HCT116 (cell line): ENCODE measurements around the gene WHRN.

ENCODE experiments used
- CTCF ChIP-seq, 3 experiments: fragments of 200-600 bp in 1 of 3; sonication (generic) in 1 of 3; IDR thresholded peaks in 2 of 3; conservative IDR thresholded peaks in 1 of 3; 2 replicates each; pipeline ENCODE4 v1.5.1; 2012 to 2017; ENCODE audit warnings: low read depth in 2 of 3, low read length in 2 of 3, antibody characterized with exemption in 1 of 3, borderline replicate concordance in 1 of 3, control low read depth in 1 of 3, mild to moderate bottlenecking in 1 of 3, mixed read lengths in 1 of 3, mixed run types in 1 of 3, moderate library complexity in 1 of 3; ENCODE audit not compliant: insufficient read depth in 1 of 3
- ELF1 ChIP-seq: IDR thresholded peaks from 2 replicates; pipeline ENCODE4 v1.6.1; 2012; ENCODE audit warnings: low read depth, borderline replicate concordance
- EZH2 ChIP-seq: fragments of 200-600 bp; sonication (generic); IDR thresholded peaks from 2 replicates; pipeline ENCODE4 v1.6.1; 2017; ENCODE audit warnings: antibody characterized with exemption, mixed run types
- EZH2phosphoT487 ChIP-seq: fragments of 200-600 bp; IDR thresholded peaks from 2 replicates; pipeline ENCODE4 v1.6.1; 2018; ENCODE audit warnings: antibody characterized with exemption, borderline replicate concordance
- MAX ChIP-seq: IDR thresholded peaks from 2 replicates; pipeline ENCODE4 v1.6.1; 2012
- POLR2A ChIP-seq: IDR thresholded peaks from 2 replicates; pipeline ENCODE4 v1.7.0; 2011; ENCODE audit warnings: borderline replicate concordance; ENCODE audit not compliant: insufficient read depth, insufficient read length; ENCODE audit errors: extremely low read depth
- POLR2AphosphoS5 ChIP-seq: IDR thresholded peaks from 2 replicates; pipeline ENCODE4 v1.6.1; 2011; ENCODE audit warnings: mild to moderate bottlenecking, low read depth, low read length, moderate library complexity
- RAD21 ChIP-seq: IDR thresholded peaks from 2 replicates; pipeline ENCODE4 v1.6.1; 2012; ENCODE audit warnings: low read depth, mild to moderate bottlenecking
- SP1 ChIP-seq: IDR thresholded peaks from 2 replicates; pipeline ENCODE4 v1.6.1; 2012; ENCODE audit warnings: low read depth
- SRF ChIP-seq: IDR thresholded peaks from 2 replicates; pipeline ENCODE4 v1.6.1; 2012; ENCODE audit warnings: low read depth
- TCF7L2 ChIP-seq: IDR thresholded peaks from 2 replicates; pipeline ENCODE4 v1.7.0; 2011; ENCODE audit warnings: borderline replicate concordance, inconsistent platforms; ENCODE audit not compliant: insufficient read depth, insufficient read length; ENCODE audit errors: extremely low read depth
- YY1 ChIP-seq: IDR thresholded peaks from 2 replicates; pipeline ENCODE4 v1.6.1; 2011; ENCODE audit warnings: low read length, low read depth, moderate library complexity, mild to moderate bottlenecking; ENCODE audit not compliant: insufficient replicate concordance; ENCODE audit errors: extremely low read depth
- TF ChIP-seq, protein P1 (sequence below): IDR thresholded peaks from 2 replicates; pipeline ENCODE4 v1.6.1; 2012; ENCODE audit warnings: low read depth
- TF ChIP-seq, protein P2 (sequence below): IDR thresholded peaks from 2 replicates; pipeline ENCODE4 v1.6.1; 2011; ENCODE audit warnings: mild to moderate bottlenecking, low read length, moderate library complexity; ENCODE audit not compliant: insufficient replicate concordance; ENCODE audit errors: extremely low read depth

GRCh38 chr9:114437401-114437893 is 67.8 kb downstream of the WHRN start:
- TF ChIP-seq POLR2AphosphoS5 (no peak), CTCF (IDR thresholded peaks at IDR 0.05 in 2 of 3, conservative IDR thresholded peaks at IDR 0.05 in 1 of 3; ENCODE audit: borderline replicate concordance in 1 of 3, insufficient read depth in 1 of 3, low read depth in 2 of 3, low read length in 2 of 3) (no peak), SP1 (no peak), MAX (no peak), TCF7L2 (no peak), SRF (no peak), EZH2phosphoT487 (no peak), EZH2 (no peak), ELF1 (no peak), RAD21 (no peak), POLR2A (no peak), YY1 (no peak)
- TF ChIP-seq, protein P1, sequence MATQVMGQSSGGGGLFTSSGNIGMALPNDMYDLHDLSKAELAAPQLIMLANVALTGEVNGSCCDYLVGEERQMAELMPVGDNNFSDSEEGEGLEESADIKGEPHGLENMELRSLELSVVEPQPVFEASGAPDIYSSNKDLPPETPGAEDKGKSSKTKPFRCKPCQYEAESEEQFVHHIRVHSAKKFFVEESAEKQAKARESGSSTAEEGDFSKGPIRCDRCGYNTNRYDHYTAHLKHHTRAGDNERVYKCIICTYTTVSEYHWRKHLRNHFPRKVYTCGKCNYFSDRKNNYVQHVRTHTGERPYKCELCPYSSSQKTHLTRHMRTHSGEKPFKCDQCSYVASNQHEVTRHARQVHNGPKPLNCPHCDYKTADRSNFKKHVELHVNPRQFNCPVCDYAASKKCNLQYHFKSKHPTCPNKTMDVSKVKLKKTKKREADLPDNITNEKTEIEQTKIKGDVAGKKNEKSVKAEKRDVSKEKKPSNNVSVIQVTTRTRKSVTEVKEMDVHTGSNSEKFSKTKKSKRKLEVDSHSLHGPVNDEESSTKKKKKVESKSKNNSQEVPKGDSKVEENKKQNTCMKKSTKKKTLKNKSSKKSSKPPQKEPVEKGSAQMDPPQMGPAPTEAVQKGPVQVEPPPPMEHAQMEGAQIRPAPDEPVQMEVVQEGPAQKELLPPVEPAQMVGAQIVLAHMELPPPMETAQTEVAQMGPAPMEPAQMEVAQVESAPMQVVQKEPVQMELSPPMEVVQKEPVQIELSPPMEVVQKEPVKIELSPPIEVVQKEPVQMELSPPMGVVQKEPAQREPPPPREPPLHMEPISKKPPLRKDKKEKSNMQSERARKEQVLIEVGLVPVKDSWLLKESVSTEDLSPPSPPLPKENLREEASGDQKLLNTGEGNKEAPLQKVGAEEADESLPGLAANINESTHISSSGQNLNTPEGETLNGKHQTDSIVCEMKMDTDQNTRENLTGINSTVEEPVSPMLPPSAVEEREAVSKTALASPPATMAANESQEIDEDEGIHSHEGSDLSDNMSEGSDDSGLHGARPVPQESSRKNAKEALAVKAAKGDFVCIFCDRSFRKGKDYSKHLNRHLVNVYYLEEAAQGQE, result no peak
- TF ChIP-seq, protein P2, sequence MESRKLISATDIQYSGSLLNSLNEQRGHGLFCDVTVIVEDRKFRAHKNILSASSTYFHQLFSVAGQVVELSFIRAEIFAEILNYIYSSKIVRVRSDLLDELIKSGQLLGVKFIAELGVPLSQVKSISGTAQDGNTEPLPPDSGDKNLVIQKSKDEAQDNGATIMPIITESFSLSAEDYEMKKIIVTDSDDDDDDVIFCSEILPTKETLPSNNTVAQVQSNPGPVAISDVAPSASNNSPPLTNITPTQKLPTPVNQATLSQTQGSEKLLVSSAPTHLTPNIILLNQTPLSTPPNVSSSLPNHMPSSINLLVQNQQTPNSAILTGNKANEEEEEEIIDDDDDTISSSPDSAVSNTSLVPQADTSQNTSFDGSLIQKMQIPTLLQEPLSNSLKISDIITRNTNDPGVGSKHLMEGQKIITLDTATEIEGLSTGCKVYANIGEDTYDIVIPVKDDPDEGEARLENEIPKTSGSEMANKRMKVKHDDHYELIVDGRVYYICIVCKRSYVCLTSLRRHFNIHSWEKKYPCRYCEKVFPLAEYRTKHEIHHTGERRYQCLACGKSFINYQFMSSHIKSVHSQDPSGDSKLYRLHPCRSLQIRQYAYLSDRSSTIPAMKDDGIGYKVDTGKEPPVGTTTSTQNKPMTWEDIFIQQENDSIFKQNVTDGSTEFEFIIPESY, result no peak
